ENCODE measurements around the gene ZNF804B.
"Not testable (repeated sequence)": the region's sequence is repeated elsewhere in the genome, so short reads cannot be mapped to it uniquely, and the experiment has no call there.

Gene ZNF804B

DNA sequence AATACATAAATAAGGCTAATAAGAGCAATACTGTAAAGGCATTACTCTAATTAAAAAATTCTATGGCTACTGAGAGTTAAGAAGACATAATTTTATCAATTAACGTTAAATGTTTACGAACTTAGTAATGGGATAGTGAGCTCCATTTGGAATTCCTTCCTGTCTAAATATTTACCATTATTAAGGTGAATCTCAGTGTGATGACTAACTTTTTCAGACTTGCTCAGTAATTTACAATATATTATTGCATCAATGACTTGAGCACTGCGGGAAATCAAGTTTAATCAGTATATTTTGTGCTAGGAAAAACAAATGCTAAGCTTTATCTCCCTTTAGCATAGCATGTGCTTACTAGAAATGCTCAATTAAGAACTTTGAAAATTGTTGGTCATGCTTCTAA is 318.5 kb downstream of the ZNF804B start:
- DNase-seq (ENCODE audit: low read depth, low spot score), result no peak

DNA sequence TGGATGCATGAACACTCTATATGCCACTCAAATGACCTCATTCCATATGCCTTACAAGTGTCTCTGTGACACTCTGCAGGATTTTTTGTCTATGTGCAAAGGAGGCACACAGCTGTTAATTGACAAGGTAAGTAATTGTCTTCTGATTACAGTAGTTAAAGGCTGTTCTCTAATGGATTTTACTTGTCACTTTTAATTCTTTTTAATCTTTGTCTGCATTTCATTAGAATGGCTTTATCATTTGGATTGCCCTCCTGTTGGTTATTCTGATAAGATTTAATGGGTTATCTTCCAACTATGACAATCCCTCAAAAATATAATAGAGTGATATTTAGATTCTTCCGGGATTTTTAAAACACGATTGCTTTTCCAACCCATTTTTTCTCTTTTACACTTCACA is 326.1 kb downstream of the ZNF804B start:
- no peak for DNase-seq (ENCODE audit: low read depth, low spot score)

GRCh38 chr7:89091550-89091949 is 332.1 kb downstream of the ZNF804B start:
- no peak for DNase-seq (ENCODE audit: low read depth, low spot score)

GRCh38 chr7:89094269-89094668 is 334.8 kb downstream of the ZNF804B start:
- no peak for DNase-seq (ENCODE audit: low read depth, low spot score)

- DNase-seq (ENCODE audit: low read depth, low spot score), result no peak
Observed at GRCh38 chr7:89103564-89103963, 344.1 kb downstream of the ZNF804B start.

- no peak for DNase-seq (ENCODE audit: low read depth, low spot score)
Observed at GRCh38 chr7:89104748-89105685, 345.5 kb downstream of the ZNF804B start.

DNA sequence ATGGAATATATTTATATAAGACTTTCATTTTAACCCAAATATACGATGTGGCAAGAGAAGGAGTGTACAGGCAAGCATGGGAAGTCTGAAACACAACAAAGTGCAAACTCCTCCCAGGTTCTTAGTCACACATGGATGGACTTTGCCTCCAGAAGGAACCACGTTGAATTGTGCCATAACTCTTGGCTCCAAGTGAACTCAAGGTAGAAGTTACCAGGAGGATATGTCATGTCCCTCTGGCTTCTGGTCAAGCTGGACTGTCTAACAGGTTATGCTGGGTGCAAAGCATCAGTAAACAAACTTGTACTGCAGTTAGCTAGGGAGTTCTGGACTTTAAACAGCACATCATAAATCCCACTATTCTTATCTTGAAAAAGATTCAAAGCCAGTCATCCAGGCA is 364.4 kb downstream of the ZNF804B start:
- no peak for DNase-seq (ENCODE audit: low read depth, low spot score)

GRCh38 chr7:89129600-89130375 is 370.3 kb downstream of the ZNF804B start:
- DNase-seq (ENCODE audit: low read depth, low spot score), result no peak

DNA sequence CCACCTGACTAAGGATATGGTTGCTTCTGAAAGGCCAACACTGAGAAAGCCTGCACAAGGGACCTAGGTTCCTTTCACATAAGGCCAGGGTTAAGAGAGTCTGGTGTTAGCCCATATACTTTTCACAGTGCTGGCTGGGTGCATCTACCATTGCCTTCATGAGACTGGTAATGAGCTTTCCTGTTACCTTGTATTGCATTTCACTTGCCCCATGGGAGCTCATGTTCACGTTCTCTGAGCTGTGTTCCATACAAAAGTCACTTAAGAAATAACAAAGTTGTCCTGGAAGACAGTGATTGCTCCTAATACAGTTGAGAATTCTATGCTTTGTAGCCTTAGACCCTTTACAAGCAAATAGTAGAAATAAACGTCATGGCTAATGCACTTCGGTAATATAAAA is 373.9 kb downstream of the ZNF804B start:
- DNase-seq (ENCODE audit: low read depth, low spot score), result no peak

- no peak for DNase-seq (ENCODE audit: low read depth, low spot score)
Observed at GRCh38 chr7:89133819-89134218, 374.3 kb downstream of the ZNF804B start.

GRCh38 chr7:89145801-89146200 is 386.3 kb downstream of the ZNF804B start:
- DNase-seq (ENCODE audit: low read depth, low spot score), result no peak

DNA sequence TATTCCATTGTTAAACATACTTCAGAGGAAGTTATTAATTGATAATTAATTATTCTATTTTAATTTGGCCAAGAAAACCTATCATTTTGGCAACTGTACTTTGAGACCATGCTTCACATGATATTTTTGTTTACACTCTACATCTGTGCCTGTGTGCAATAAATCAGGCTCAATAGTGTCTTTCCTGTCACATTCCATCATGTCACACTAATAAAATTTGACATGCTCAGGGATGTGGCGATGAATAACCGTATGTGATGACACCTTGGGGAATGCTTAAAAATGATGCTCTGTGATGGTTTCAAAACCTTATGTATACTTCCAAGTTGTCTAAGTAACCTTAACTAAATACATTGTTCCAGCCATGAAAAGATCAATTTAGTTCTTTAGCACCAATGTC is 400.6 kb downstream of the ZNF804B start:
- DNase-seq (ENCODE audit: low read depth, low spot score), result no peak

GRCh38 chr7:89165421-89165820 is 405.9 kb downstream of the ZNF804B start:
- DNase-seq (ENCODE audit: low read depth, low spot score), result no peak

DNA sequence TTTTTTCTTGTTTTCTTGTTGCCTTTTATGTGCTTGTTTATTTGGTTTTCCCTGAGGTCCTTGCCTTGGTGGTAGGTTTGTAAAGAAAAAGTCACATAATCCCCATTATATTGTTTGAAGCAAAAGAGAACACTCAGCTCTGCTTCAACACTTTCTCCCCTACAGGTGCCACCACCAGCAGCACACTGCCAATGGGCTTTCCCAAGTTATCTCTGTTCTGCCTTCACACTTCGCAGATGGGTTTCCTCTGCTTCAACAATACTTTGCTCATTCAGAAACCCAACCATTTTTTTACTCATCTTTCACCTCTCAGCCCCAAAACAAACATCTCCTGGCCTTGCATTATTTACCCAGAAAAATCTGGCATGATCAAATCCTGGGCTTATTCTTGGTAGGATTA is 411.1 kb downstream of the ZNF804B start:
- DNase-seq (ENCODE audit: low read depth, low spot score), result no peak

GRCh38 chr7:89182116-89182515 is 422.6 kb downstream of the ZNF804B start:
- DNase-seq (ENCODE audit: low read depth, low spot score), result no peak

GRCh38 chr7:89183712-89184111 is 424.2 kb downstream of the ZNF804B start:
- DNase-seq (ENCODE audit: low read depth, low spot score), result no peak

DNA sequence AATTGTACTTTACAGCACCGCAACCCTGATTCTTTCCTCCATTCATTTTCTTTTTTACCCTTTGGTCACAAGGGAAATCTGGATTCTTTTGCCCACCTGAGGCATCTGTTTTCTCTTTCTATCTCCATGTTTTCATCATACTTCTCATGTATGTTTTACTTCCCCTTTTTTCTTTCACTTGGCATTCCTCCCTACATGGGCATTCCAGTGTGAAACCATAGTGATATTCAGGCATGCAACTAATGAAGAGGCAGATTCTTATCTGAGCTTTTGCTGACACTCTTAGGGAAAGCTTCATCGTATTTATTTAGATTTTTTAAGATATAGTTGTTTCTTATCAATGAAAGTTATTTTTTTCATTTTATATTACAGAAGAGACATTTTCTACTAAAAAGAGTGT is 441.3 kb downstream of the ZNF804B start:
- DNase-seq (ENCODE audit: low read depth, low spot score), result no peak

DNA sequence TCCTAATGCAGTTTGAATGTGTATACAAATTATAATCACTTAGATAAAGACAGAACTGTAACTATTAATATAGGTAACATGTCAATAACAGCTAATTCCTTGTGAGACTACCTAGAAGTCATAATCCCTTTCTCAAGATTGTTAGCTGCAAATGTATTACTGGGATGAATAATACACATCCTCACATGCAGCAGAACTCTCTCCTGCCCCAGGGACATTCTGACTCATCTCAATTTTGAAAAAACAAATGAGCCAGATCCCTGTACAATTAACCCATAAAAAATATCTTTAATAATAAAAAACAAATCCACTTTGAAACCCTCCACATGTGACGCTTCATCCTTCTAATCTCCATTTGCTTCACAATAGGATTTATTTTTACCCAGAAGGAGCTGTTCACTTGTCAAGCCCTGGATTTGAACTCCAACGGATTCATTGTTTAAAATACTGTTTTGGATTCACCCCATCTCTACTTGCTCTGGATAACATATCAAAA is 464.4 kb downstream of the ZNF804B start:
- no peak for DNase-seq (ENCODE audit: low read depth, low spot score)

- not testable (repeated sequence) for DNase-seq (ENCODE audit: low read depth, low spot score)
Observed at GRCh38 chr7:89228688-89229171, 469.2 kb downstream of the ZNF804B start.

- no peak for DNase-seq (ENCODE audit: low read depth, low spot score)
Observed at GRCh38 chr7:89238156-89238555, 478.7 kb downstream of the ZNF804B start.

DNA sequence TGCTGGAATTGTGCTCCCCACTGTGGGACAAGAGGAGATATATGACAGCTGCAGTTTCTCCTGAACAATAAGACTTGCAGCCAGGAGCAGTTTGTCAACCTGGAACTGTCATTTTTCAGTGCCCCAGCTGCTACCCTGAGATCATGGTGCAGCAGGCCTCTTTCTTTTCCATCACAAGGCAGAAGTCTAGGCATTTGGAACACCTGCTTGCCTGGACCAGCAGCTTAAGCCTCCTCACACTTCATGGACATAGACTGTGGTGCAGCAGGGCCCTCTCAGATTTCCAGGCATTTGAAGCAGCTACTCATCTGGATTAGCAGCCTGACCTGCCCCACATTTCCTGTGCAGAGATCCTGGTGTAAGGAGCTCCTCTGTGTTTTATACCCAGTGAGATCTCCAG is 486.7 kb downstream of the ZNF804B start:
- DNase-seq (ENCODE audit: low read depth, low spot score), result no peak

GRCh38 chr7:89247207-89247606 is 487.7 kb downstream of the ZNF804B start:
- DNase-seq (ENCODE audit: low read depth, low spot score), result no peak

All from brain pericyte (primary cell).